ENCODE data around the gene OCLN. TPM values are rescaled to one million over a fixed set of nuclear protein-coding genes. Genes with fewer than 3 reads are reported as not detected.

OCLN gene
- total RNA-seq, 1 donor from 2014 or later = 8.0 TPM

Small RNA genes within 50 kb of the gene (small RNA-seq; reads per million reads assigned to genes)
- not detected for gene RN7SL616P (ENCODE audit: low replicate concordance)
- not detected for gene RNU6-724P (ENCODE audit: low replicate concordance)
- not detected for gene RPS27P14 (ENCODE audit: low replicate concordance)

Other genes with a start within 250 kb of the OCLN start
- 7.3 TPM for gene CCDC125, start 160.0 kb upstream of the OCLN start, total RNA-seq
- 29.8 TPM for gene AK6, start 123.3 kb upstream of the OCLN start, total RNA-seq
- 21.7 TPM for gene TAF9, start 123.3 kb upstream of the OCLN start, total RNA-seq
- 40.0 TPM for gene RAD17, start 123.0 kb upstream of the OCLN start, total RNA-seq
- 3.2 TPM for gene MARVELD2, start 77.7 kb upstream of the OCLN start, total RNA-seq
- gene GTF2H2C, start 67.4 kb downstream of the OCLN start, total RNA-seq = 42.3 TPM